Activated T-helper 2 cell treated with anti-CD3 and anti-CD28 coated beads, Interferon-gamma antibody, Interleukin-2, Interleukin-4, amounts not matched to agents 10 μg/mL and 5 μg/mL and 100 μg/mL, durations not matched to agents 14 hours and 24 hours and 36 hours (primary cell): Measurements from ENCODE around the gene CMA1. TPM values are rescaled to one million over a fixed set of nuclear protein-coding genes. Genes with fewer than 3 reads are reported as not detected.
A peak's percentile ranks its signal among the peaks of the same experiment; 100 is the strongest.
"Not testable (repeated sequence)": the region's sequence is repeated elsewhere in the genome, so short reads cannot be mapped to it uniquely, and the experiment has no call there.

Source experiments
- DNase-seq: peaks from one replicate; pipeline ENCODE4 v3.0.0; 2021; ENCODE audit warnings: low spot score
- H3K27ac Mint-ChIP-seq: one replicate; pipeline ENCODE4 v1.8.0; 2021; ENCODE audit warnings: mixed read lengths
- H3K27me3 Mint-ChIP-seq: one replicate; pipeline ENCODE4 v1.8.0; 2021; ENCODE audit warnings: low read depth, mixed read lengths
- H3K36me3 Mint-ChIP-seq: one replicate; pipeline ENCODE4 v1.8.0; 2021; ENCODE audit warnings: low read depth, mixed read lengths
- H3K4me1 Mint-ChIP-seq: one replicate; pipeline ENCODE4 v1.8.0; 2021; ENCODE audit warnings: low read depth, mixed read lengths
- H3K4me3 Mint-ChIP-seq: one replicate; pipeline ENCODE4 v1.8.0; 2021; ENCODE audit warnings: low read depth, mild to moderate bottlenecking, moderate library complexity, mixed read lengths
- H3K9me3 Mint-ChIP-seq: one replicate; pipeline ENCODE4 v1.8.0; 2021; ENCODE audit warnings: mixed read lengths
- intact Hi-C: fragments of 100-400 bp; cut with micrococcal nuclease; formaldehyde crosslinking; loops from one replicate; pipeline ENCODE4 v1.15.1; 2023
- total RNA-seq: library from RNA; stranded (reverse); gene quantifications from 2 replicates; pipeline ENCODE4 v1.2.3, GENCODE V29; 2022

CMA1 gene
- total RNA-seq, 1 donor from 2014 or later = 0.25 TPM

- H3K9me3 Mint-ChIP-seq = not testable (repeated sequence)
These were observed 16.3 kb downstream of the CMA1 start for GRCh38 chr14:24491586-24492408.

GRCh38 chr14:24483604-24484252 is 24.3 kb downstream of the CMA1 start:
- Mint-ChIP-seq H3K36me3 (no peaks in the 10 kb centered on the region), H3K27me3 (no peaks in the 10 kb centered on the region), H3K9me3 (no peaks in the 10 kb centered on the region), H3K4me1 (peaks cover 19% of the 10 kb centered on the region), H3K27ac (no peak overlapping the region), H3K4me3 (no peak overlapping the region)
- intact Hi-C loops = loop anchor here (5.0 kb wide), 1 partner anchor 194 kb away; no protein-coding TSS in a partner anchor
- DNase-seq = no peak

More at GRCh38 chr14:24491586-24492408, 16.3 kb downstream of the CMA1 start:
- H3K36me3 Mint-ChIP-seq, DNase-seq, H3K27ac Mint-ChIP-seq, H3K4me3 Mint-ChIP-seq, intact Hi-C loops, H3K27me3 Mint-ChIP-seq, H3K4me1 Mint-ChIP-seq: not testable (repeated sequence)

- H3K4me1 Mint-ChIP-seq = peaks cover 19% of the 10 kb centered on the region
- not testable (repeated sequence) for H3K4me3 Mint-ChIP-seq, H3K27me3 Mint-ChIP-seq, H3K27ac Mint-ChIP-seq, DNase-seq, H3K36me3 Mint-ChIP-seq, H3K9me3 Mint-ChIP-seq
- intact Hi-C loops = loop anchor here (5.0 kb wide), 1 partner anchor 194 kb away; no protein-coding TSS in a partner anchor
These were observed 25.3 kb downstream of the CMA1 start for GRCh38 chr14:24482699-24483303.

GRCh38 chr14:24481622-24482324 is 26.3 kb downstream of the CMA1 start:
- Mint-ChIP-seq H3K27me3 (no peaks in the 10 kb centered on the region), H3K27ac (no peak overlapping the region), H3K4me1 (peaks cover 19% of the 10 kb centered on the region), H3K4me3 (peak overlapping the region; percentile 41), H3K36me3 (no peaks in the 10 kb centered on the region), H3K9me3 (no peaks in the 10 kb centered on the region)
- intact Hi-C loops = loop anchor here (5.0 kb wide), 1 partner anchor 196 kb away; no protein-coding TSS in a partner anchor
- peak; percentile 35 for DNase-seq

GRCh38 chr14:24479999-24480398 is 28.1 kb downstream of the CMA1 start:
- not testable (repeated sequence) for DNase-seq, H3K9me3 Mint-ChIP-seq, H3K27me3 Mint-ChIP-seq, H3K4me3 Mint-ChIP-seq, H3K36me3 Mint-ChIP-seq, H3K27ac Mint-ChIP-seq
- H3K4me1 Mint-ChIP-seq = peaks cover 19% of the 10 kb centered on the region
- intact Hi-C loops = loop anchor here (5.0 kb wide), 1 partner anchor 197 kb away; no protein-coding TSS in a partner anchor

GRCh38 chr14:24475261-24475660 is 32.8 kb downstream of the CMA1 start:
- Mint-ChIP-seq H3K27ac (no peak overlapping the region), H3K36me3 (no peaks in the 10 kb centered on the region), H3K27me3 (no peaks in the 10 kb centered on the region), H3K9me3 (peaks cover 7% of the 10 kb centered on the region), H3K4me1 (no peaks in the 10 kb centered on the region), H3K4me3 (no peak overlapping the region)
- no peak for DNase-seq
- intact Hi-C loops = no loop called here

GRCh38 chr14:24473211-24473610 is 34.9 kb downstream of the CMA1 start:
- Mint-ChIP-seq H3K27ac (no peak overlapping the region), H3K9me3 (peaks cover 7% of the 10 kb centered on the region), H3K36me3 (no peaks in the 10 kb centered on the region), H3K4me1 (no peaks in the 10 kb centered on the region), H3K4me3 (no peak overlapping the region), H3K27me3 (peaks cover 2% of the 10 kb centered on the region)
- DNase-seq = no peak
- intact Hi-C loops = no loop called here

- not testable (repeated sequence) for DNase-seq, H3K9me3 Mint-ChIP-seq
These were observed 37.6 kb downstream of the CMA1 start for GRCh38 chr14:24470450-24470849.

GRCh38 chr14:24465805-24466204 is 42.3 kb downstream of the CMA1 start:
- Mint-ChIP-seq H3K27me3 (peaks cover 9% of the 10 kb centered on the region), H3K27ac (no peak overlapping the region), H3K4me1 (peaks cover 7% of the 10 kb centered on the region), H3K9me3 (peaks cover 2% of the 10 kb centered on the region), H3K36me3 (no peaks in the 10 kb centered on the region), H3K4me3 (no peak overlapping the region)
- intact Hi-C loops = no loop called here
- no peak for DNase-seq

More at GRCh38 chr14:24470450-24470849, 37.6 kb downstream of the CMA1 start:
- H3K4me3 Mint-ChIP-seq, H3K4me1 Mint-ChIP-seq, H3K36me3 Mint-ChIP-seq, H3K27me3 Mint-ChIP-seq, H3K27ac Mint-ChIP-seq, intact Hi-C loops: not testable (repeated sequence)

GRCh38 chr14:24465368-24465767 is 42.7 kb downstream of the CMA1 start:
- H3K4me1 Mint-ChIP-seq = peaks cover 7% of the 10 kb centered on the region
- H3K27me3 Mint-ChIP-seq = peaks cover 9% of the 10 kb centered on the region
- H3K27ac Mint-ChIP-seq = no peak overlapping the region
- H3K4me3 Mint-ChIP-seq = no peak overlapping the region
- intact Hi-C loops = no loop called here
- no peaks in the 10 kb centered on the region for H3K36me3 Mint-ChIP-seq
- DNase-seq = no peak
- no peaks in the 10 kb centered on the region for H3K9me3 Mint-ChIP-seq

GRCh38 chr14:24463884-24464785 is 43.9 kb downstream of the CMA1 start:
- Mint-ChIP-seq H3K9me3 (no peaks in the 10 kb centered on the region), H3K36me3 (no peaks in the 10 kb centered on the region), H3K4me1 (peaks cover 7% of the 10 kb centered on the region), H3K4me3 (no peak overlapping the region), H3K27ac (no peak overlapping the region), H3K27me3 (peaks cover 9% of the 10 kb centered on the region)
- intact Hi-C loops = no loop called here
- DNase-seq = no peak
